ENCODE results near the gene FYTTD1. TPM values are rescaled to one million over a fixed set of nuclear protein-coding genes. Genes with fewer than 3 reads are reported as not detected.

FYTTD1 gene
- total RNA-seq, 1 experiment from 2014 or later: 70.7 TPM

DNA sequence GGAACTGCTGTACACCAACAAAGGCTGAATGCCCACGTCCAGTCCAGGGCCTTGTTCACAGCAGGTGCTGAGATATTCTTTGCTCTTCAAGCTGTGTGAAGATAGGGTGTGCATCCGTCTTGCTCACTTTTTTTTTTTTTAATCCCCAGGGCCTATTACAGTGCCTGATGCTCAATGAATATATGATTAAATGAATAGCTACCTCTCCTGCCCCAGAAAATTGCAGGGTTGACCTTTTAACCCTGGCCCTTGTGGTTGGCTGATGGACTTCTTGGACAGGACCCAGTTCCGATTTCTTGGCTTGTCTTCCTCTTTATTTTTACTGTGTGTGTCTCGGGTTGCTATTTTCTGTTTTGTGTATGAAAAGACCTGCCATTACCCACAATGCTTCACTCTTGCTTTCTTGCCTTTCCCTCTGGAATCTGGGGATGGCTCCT, 2.9 kb upstream of the FYTTD1 start:
- no peak for ATAC-seq
- ChIA-PET CTCF (no interaction called here), POLR2A (no interaction called here), RAD21 (ENCODE audit: low non-redundant PET in 1 of 2, low total read pairs in 2 of 2, uncharacterized antibody in 2 of 2, unreplicated experiment in 2 of 2) (no interaction called here)
- DNase-seq (ENCODE audit: low read depth, low spot score): no peak
- no peak overlapping the region for H3K4me3 ChIP-seq (replicated peaks in 1 of 2; ENCODE audit: low read depth in 1 of 2, low read length in 2 of 2)
- no peaks in the 10 kb centered on the region for H3K9me3 ChIP-seq (ENCODE audit: control insufficient read depth in 1 of 2, insufficient read depth in 1 of 2, low read depth in 1 of 2, low read length in 2 of 2)
- H3K9ac ChIP-seq (ENCODE audit: low read length): no peak overlapping the region
- no peaks in the 10 kb centered on the region for H3K27me3 ChIP-seq (ENCODE audit: insufficient read depth, low read length)
- H4K20me1 ChIP-seq (ENCODE audit: insufficient read depth): peaks cover 6% of the 10 kb centered on the region; the same call in 1 of the 2 replicates
- H3K4me1 ChIP-seq (ENCODE audit: control insufficient read depth in 1 of 2, insufficient read depth in 2 of 2, low read length in 2 of 2): peaks cover 2 to 19% of the 10 kb centered on the region in 2 experiments; a peak in 3 of 4 replicates
- H3K27ac ChIP-seq (ENCODE audit: low read depth, low read length): no peak overlapping the region
- H2AFZ ChIP-seq (ENCODE audit: low read depth, low read length, poor library complexity, severe bottlenecking): no peak overlapping the region
- H3K79me2 ChIP-seq (ENCODE audit: insufficient read depth, low read length): peaks cover 17% of the 10 kb centered on the region
- BruUV-seq (replicated peaks): no TSS peak
- H3K4me2 ChIP-seq (ENCODE audit: low read length): no peak overlapping the region
- no peaks in the 10 kb centered on the region for H3K9me2 ChIP-seq (ENCODE audit: insufficient read depth)
- H3K36me3 ChIP-seq (ENCODE audit: control insufficient read depth in 1 of 2, insufficient read depth in 2 of 2, low read length in 2 of 2): no peaks in the 10 kb centered on the region
- TF ChIP-seq JUND (IDR thresholded peaks at IDR 0.05) (no peak), FOSL1 (IDR thresholded peaks at IDR 0.05; ENCODE audit: low read depth) (no peak), SP1 (IDR thresholded peaks at IDR 0.05; ENCODE audit: low read depth) (no peak), POLR2AphosphoS5 (IDR thresholded peaks at IDR 0.05; ENCODE audit: low read depth, low read length) (no peak), YY1 (IDR thresholded peaks at IDR 0.05; ENCODE audit: extremely low read depth, insufficient replicate concordance, low read depth, low read length) (no peak), ELF1 (IDR thresholded peaks at IDR 0.05; ENCODE audit: borderline replicate concordance, low read depth) (no peak), SRF (IDR thresholded peaks at IDR 0.05; ENCODE audit: low read depth) (no peak), RAD21 (IDR thresholded peaks at IDR 0.05; ENCODE audit: low read depth) (no peak), ZFX (IDR thresholded peaks at IDR 0.05) (no peak), POLR2A (IDR thresholded peaks at IDR 0.05; ENCODE audit: borderline replicate concordance, extremely low read depth, insufficient read depth, insufficient read length) (no peak), EZH2phosphoT487 (IDR thresholded peaks at IDR 0.05; ENCODE audit: borderline replicate concordance) (no peak), EGR1 (IDR thresholded peaks at IDR 0.05; ENCODE audit: low read depth) (no peak), CBX3 (IDR thresholded peaks at IDR 0.05; ENCODE audit: low read depth) (no peak)
- TF ChIP-seq, protein P1, sequence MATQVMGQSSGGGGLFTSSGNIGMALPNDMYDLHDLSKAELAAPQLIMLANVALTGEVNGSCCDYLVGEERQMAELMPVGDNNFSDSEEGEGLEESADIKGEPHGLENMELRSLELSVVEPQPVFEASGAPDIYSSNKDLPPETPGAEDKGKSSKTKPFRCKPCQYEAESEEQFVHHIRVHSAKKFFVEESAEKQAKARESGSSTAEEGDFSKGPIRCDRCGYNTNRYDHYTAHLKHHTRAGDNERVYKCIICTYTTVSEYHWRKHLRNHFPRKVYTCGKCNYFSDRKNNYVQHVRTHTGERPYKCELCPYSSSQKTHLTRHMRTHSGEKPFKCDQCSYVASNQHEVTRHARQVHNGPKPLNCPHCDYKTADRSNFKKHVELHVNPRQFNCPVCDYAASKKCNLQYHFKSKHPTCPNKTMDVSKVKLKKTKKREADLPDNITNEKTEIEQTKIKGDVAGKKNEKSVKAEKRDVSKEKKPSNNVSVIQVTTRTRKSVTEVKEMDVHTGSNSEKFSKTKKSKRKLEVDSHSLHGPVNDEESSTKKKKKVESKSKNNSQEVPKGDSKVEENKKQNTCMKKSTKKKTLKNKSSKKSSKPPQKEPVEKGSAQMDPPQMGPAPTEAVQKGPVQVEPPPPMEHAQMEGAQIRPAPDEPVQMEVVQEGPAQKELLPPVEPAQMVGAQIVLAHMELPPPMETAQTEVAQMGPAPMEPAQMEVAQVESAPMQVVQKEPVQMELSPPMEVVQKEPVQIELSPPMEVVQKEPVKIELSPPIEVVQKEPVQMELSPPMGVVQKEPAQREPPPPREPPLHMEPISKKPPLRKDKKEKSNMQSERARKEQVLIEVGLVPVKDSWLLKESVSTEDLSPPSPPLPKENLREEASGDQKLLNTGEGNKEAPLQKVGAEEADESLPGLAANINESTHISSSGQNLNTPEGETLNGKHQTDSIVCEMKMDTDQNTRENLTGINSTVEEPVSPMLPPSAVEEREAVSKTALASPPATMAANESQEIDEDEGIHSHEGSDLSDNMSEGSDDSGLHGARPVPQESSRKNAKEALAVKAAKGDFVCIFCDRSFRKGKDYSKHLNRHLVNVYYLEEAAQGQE (IDR thresholded peaks at IDR 0.05; ENCODE audit: low read depth): no peak
- TF ChIP-seq, protein P2, sequence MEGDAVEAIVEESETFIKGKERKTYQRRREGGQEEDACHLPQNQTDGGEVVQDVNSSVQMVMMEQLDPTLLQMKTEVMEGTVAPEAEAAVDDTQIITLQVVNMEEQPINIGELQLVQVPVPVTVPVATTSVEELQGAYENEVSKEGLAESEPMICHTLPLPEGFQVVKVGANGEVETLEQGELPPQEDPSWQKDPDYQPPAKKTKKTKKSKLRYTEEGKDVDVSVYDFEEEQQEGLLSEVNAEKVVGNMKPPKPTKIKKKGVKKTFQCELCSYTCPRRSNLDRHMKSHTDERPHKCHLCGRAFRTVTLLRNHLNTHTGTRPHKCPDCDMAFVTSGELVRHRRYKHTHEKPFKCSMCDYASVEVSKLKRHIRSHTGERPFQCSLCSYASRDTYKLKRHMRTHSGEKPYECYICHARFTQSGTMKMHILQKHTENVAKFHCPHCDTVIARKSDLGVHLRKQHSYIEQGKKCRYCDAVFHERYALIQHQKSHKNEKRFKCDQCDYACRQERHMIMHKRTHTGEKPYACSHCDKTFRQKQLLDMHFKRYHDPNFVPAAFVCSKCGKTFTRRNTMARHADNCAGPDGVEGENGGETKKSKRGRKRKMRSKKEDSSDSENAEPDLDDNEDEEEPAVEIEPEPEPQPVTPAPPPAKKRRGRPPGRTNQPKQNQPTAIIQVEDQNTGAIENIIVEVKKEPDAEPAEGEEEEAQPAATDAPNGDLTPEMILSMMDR (IDR thresholded peaks at IDR 0.05 in 2 of 3, conservative IDR thresholded peaks at IDR 0.05 in 1 of 3; ENCODE audit: borderline replicate concordance in 1 of 3, insufficient read depth in 1 of 3, low read depth in 2 of 3, low read length in 2 of 3): no peak
- TF ChIP-seq, protein P3, sequence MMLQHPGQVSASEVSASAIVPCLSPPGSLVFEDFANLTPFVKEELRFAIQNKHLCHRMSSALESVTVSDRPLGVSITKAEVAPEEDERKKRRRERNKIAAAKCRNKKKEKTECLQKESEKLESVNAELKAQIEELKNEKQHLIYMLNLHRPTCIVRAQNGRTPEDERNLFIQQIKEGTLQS (IDR thresholded peaks at IDR 0.05): no peak
- TF ChIP-seq, protein P4, sequence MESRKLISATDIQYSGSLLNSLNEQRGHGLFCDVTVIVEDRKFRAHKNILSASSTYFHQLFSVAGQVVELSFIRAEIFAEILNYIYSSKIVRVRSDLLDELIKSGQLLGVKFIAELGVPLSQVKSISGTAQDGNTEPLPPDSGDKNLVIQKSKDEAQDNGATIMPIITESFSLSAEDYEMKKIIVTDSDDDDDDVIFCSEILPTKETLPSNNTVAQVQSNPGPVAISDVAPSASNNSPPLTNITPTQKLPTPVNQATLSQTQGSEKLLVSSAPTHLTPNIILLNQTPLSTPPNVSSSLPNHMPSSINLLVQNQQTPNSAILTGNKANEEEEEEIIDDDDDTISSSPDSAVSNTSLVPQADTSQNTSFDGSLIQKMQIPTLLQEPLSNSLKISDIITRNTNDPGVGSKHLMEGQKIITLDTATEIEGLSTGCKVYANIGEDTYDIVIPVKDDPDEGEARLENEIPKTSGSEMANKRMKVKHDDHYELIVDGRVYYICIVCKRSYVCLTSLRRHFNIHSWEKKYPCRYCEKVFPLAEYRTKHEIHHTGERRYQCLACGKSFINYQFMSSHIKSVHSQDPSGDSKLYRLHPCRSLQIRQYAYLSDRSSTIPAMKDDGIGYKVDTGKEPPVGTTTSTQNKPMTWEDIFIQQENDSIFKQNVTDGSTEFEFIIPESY (IDR thresholded peaks at IDR 0.05; ENCODE audit: extremely low read depth, insufficient replicate concordance, low read length): no peak
- intact Hi-C loops (cut with micrococcal nuclease): no loop called here

Data from HCT116 (cell line).